Left lung (tissue), 10 donors: ENCODE results near the gene LCORL. TPM values are rescaled to one million over a fixed set of nuclear protein-coding genes. Genes with fewer than 3 reads are reported as not detected.
"Not testable (repeated sequence)": the region's sequence is repeated elsewhere in the genome, so short reads cannot be mapped to it uniquely, and the experiment has no call there.

Source experiments
- ATAC-seq: fragments of 200-7000 bp; cut with Tn5 transposase; one replicate; pipeline ENCODE4 v1.9.1; 2020; ENCODE audit warnings: moderate library complexity
- DNase-seq, 4 donors: peaks; one replicate each; pipeline ENCODE4 v3.0.0-alpha.2; 2013 to 2020
- H3K27ac ChIP-seq, 2 donors: fragments of 200-600 bp; sonication (generic) in 1 of 2; one replicate each; pipeline versions ENCODE4 v1.5.0 to v1.8.0; 2020 to 2021
- H3K27me3 ChIP-seq, 2 donors: fragments of 200-600 bp; sonication (generic) in 1 of 2; one replicate each; pipeline versions ENCODE4 v1.5.0 to v1.8.0; 2020 to 2021
- H3K36me3 ChIP-seq, 2 donors: fragments of 200-600 bp; sonication (generic) in 1 of 2; one replicate each; pipeline versions ENCODE4 v1.5.0 to v1.8.0; 2020 to 2021
- H3K4me1 ChIP-seq, 2 donors: fragments of 200-600 bp; one replicate each; pipeline ENCODE4 v1.8.0; 2021
- H3K4me3 ChIP-seq, 2 donors: fragments of 200-600 bp; sonication (generic) in 1 of 2; one replicate each; pipeline versions ENCODE4 v1.5.0 to v1.8.0; 2020 to 2021; ENCODE audit warnings: mild to moderate bottlenecking in 1 of 2
- H3K9me3 ChIP-seq, 2 donors: fragments of 200-600 bp; sonication (generic) in 1 of 2; one replicate each; pipeline versions ENCODE4 v1.5.0 to v1.8.0; 2020 to 2021
- intact Hi-C, 2 donors: fragments of 100-400 bp; cut with DNase I; formaldehyde crosslinking; loops; one replicate each; pipeline versions ENCODE4 v1.11.2 to v1.14.2; 2022
- polyA plus RNA-seq, 6 donors: library from polyadenylated mRNA; unstranded; fragments of 120-200 nt; gene quantifications; one replicate each; pipeline ENCODE4 v1.2.1, GENCODE V29; 2013; ENCODE audit not compliant: insufficient read length in 6 of 6
- total RNA-seq, 2 donors: library from RNA; stranded (reverse); fragmentation: NEBNext Ultra II Directional; extraction: Animal tissue kit (Norgen Biotek cat#: 25700); gene quantifications; one replicate each; pipeline ENCODE4 v1.2.1, GENCODE V29; 2021
- TF ChIP-seq, protein P1 (sequence below), 2 donors: fragments of 200-600 bp; sonication (generic) in 1 of 2; IDR thresholded peaks; one replicate each; pipeline versions ENCODE4 v1.5.0 to v1.8.0; 2021; ENCODE audit warnings: antibody characterized with exemption in 2 of 2
- donor health status: DM: no; HTN: yes; CAD: no.
- donor health status: DM: no; HTN: no; CAD: no.

The LCORL gene
- total and polyA plus RNA-seq, 8 donors: 12.2 to 20.9 (median 17.5) TPM

DNA sequence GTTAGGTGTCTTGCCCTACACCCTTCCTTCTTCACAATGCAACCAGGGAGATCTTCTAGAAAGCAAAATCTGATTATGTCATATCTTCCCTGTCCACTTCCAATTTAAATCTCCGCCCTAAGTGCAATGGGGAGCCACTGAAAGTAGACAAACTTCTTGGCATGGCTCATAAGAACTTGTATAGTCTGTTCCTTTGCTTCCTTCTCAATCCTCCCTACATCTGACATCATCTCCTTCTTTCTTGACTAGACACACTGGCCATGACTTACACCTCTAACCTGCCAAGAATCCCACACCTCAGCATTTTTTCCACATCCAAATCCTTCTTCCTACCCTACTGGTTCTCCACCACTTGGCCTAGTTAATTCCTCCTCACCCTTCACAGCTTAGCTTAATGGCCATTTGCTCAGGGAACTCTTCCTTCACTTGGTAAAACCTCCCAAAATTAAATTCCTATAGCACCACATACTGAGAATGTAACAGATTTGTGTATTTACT is 155.6 kb downstream of the LCORL start:
- Histone ChIP-seq H3K4me3 (no peak overlapping the region), H3K27ac (no peak overlapping the region), H3K36me3 (no peaks in the 10 kb centered on the region), H3K4me1 (no peaks in the 10 kb centered on the region), H3K9me3 (peaks cover 0 to 16% of the 10 kb centered on the region in 2 donors), H3K27me3 (no peaks in the 10 kb centered on the region)
- TF ChIP-seq, protein P1, sequence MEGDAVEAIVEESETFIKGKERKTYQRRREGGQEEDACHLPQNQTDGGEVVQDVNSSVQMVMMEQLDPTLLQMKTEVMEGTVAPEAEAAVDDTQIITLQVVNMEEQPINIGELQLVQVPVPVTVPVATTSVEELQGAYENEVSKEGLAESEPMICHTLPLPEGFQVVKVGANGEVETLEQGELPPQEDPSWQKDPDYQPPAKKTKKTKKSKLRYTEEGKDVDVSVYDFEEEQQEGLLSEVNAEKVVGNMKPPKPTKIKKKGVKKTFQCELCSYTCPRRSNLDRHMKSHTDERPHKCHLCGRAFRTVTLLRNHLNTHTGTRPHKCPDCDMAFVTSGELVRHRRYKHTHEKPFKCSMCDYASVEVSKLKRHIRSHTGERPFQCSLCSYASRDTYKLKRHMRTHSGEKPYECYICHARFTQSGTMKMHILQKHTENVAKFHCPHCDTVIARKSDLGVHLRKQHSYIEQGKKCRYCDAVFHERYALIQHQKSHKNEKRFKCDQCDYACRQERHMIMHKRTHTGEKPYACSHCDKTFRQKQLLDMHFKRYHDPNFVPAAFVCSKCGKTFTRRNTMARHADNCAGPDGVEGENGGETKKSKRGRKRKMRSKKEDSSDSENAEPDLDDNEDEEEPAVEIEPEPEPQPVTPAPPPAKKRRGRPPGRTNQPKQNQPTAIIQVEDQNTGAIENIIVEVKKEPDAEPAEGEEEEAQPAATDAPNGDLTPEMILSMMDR (IDR thresholded peaks at IDR 0.05): no peak
- DNase-seq: no peak
- no peak for ATAC-seq
- intact Hi-C loops: no loop called here

DNA sequence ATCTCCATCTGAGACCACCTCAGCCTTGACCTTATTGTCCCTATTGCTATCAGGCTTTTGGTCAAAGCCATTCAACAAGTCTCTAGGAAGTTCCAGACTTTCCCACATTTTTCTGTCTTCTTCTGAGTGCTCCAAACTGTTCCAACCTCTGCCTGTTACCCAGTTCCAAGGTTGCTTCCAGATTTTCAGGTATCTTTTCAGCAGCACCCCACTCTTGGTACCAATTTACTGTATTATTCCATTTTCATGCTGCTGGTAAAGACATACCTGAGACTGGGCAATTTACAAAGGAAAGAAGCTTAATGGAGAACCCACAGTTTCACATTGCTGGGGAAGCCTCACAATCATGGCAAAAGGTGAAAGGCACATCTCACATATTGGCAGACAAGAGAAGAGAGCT is 159.6 kb downstream of the LCORL start:
- peaks cover 0 to 16% of the 10 kb centered on the region in 2 donors for H3K9me3 ChIP-seq
- DNase-seq, H3K27ac ChIP-seq, intact Hi-C loops, H3K27me3 ChIP-seq, H3K4me3 ChIP-seq, H3K4me1 ChIP-seq, H3K36me3 ChIP-seq, ATAC-seq: not testable (repeated sequence)

DNA sequence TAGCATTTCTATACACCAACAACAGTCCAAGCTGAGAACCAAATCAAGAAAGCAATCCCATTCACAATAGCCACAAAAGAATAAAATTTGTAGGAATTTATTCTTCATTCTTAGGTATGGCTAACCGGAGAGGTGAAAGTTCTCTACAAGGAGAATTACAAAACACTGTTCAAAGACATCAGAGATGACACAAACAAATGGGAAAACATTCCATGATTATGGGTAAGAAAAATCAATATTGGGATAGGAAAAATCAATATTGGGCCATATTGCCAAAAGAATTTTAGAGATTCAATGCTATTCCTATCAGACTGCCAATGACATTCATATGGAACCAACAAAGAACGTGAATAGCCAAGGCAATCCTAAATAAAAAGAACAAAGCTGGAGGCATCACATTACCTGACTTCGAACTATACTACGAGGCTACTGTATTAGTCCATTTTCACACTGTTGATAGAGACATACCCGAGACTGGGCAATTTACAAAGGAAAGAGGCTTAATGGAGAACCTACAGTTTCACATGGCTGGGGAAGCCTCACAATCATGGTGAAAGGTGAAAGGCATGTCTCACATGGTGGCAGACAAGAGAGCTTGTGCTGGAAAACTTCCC is 161.7 kb downstream of the LCORL start:
- ATAC-seq: no peak
- Histone ChIP-seq H3K27ac (no peak overlapping the region), H3K36me3 (no peaks in the 10 kb centered on the region), H3K9me3 (peaks cover 0 to 16% of the 10 kb centered on the region in 2 donors), H3K27me3 (no peaks in the 10 kb centered on the region), H3K4me3 (no peak overlapping the region), H3K4me1 (no peaks in the 10 kb centered on the region)
- TF ChIP-seq, protein P1 (IDR thresholded peaks at IDR 0.05): no peak
- no peak for DNase-seq
- intact Hi-C loops: no loop called here

DNA sequence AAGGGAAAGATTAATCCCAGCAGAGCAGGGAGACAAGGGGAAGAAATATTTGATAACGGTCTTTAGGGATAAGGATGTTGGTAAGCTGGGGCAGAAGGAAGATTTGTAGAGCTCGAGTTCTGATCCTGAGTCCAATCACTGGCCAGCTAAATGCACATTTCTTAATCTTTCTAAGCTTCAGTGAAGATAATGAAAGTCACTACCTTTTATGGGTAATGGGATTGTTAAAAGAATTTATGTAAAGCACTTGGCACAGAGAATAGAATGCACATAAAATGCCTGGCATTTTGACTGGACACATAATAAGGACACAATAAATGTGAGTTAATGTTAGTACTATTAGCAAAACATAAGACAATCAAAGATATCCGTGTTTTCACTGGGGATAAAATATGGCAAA is 167.5 kb downstream of the LCORL start:
- no peak overlapping the region for H3K27ac ChIP-seq
- TF ChIP-seq, protein P1 (IDR thresholded peaks at IDR 0.05): no peak
- H3K9me3 ChIP-seq: no peaks in the 10 kb centered on the region
- H3K27me3 ChIP-seq: no peaks in the 10 kb centered on the region
- no peaks in the 10 kb centered on the region for H3K4me1 ChIP-seq
- ATAC-seq (no peak), DNase-seq (no peak)
- intact Hi-C loops: no loop called here
- H3K36me3 ChIP-seq: no peaks in the 10 kb centered on the region
- no peak overlapping the region for H3K4me3 ChIP-seq

DNA sequence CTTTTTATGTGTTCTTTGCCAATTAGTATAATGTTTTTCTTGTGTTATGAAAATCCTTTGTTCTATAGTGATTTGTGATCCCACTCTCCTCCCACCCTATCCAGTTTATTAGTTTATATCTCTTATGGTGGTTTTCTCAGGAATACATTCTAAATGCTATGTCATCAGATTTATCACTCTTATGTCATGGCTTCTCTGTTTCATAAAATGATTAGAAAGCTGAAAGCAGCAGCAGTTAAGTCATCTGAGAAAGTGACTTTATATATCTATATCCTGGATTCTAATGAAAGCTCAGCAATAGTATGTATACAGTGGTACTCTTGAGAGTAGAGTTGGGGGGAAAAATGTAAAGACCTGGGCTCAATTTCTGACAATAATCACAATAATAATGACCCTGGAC is 169.6 kb downstream of the LCORL start:
- intact Hi-C loops: no loop called here
- Histone ChIP-seq H3K27ac (no peak overlapping the region), H3K9me3 (no peaks in the 10 kb centered on the region), H3K36me3 (peaks cover 0 to under 1% of the 10 kb centered on the region in 2 donors), H3K4me1 (no peaks in the 10 kb centered on the region), H3K4me3 (no peak overlapping the region), H3K27me3 (no peaks in the 10 kb centered on the region)
- TF ChIP-seq, protein P1 (IDR thresholded peaks at IDR 0.05): no peak
- no peak for DNase-seq
- no peak for ATAC-seq

DNA sequence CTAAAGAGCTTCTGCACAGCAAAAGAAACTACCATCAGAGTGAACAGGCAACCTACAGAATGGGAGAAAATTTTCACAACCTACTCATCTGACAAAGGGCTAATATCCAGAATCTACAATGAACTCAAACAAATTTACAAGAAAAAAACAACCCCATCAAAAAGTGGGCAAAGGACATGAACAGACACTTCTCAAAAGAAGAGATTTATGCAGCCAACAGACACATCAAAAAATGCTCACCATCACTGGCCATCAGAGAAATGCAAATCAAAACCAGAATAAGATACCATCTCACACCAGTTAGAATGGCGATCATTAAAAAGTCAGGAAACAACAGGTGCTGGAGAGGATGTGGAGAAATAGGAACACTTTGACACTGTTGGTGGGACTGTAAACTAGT is 171.3 kb downstream of the LCORL start:
- ATAC-seq, H3K4me3 ChIP-seq, H3K27ac ChIP-seq, intact Hi-C loops, H3K9me3 ChIP-seq, DNase-seq, H3K27me3 ChIP-seq, H3K4me1 ChIP-seq, H3K36me3 ChIP-seq: not testable (repeated sequence)
